ENCODE results near the gene SH3PXD2A. TPM values are rescaled to one million over a fixed set of nuclear protein-coding genes. Genes with fewer than 3 reads are reported as not detected.

The SH3PXD2A gene
- total and polyA plus RNA-seq, 9 of the 15 experiments (the other 6 are each of a cell fraction or from before 2014, with no cell fraction given), result 0.41 to 9.3 (median 2.5) TPM

DNA sequence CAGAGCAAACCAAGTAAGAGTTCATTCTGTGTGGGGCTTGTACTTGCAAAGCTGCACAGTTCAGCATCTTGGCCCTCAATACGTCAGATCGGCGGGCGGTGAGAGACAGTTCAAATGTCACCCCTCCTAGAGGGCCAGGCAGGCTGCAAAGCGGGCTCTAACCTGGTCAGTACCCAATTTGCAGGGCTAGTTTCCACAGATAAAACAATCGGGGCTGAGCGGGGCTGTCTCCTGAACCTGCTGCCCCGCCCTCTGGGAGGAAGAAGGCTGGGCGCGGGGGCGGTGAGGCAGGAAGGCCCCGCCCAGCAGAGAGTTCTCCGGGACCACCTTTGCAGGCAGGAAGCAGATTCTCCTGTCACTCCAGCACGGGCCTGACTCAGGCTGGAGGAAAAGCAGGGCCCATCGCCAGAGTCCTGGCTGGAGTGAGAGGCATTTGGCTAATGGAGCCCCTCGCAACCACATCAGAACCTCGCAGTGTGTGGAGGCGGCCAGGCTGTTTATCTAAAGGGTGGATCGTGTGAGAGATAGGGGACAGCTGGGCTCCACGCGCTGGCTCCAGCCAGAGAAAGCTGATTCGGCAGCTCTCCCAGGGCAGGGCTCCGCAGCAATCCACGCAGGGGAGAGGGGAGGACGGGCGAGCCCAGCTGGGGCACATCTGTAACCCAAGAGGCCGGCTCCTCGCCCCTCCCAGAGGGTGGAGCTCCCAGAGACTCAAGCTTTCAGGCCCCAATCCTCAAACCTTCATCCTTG is 83.1 kb downstream of the SH3PXD2A start:
- no peaks in the 10 kb centered on the region for H3K9me1 ChIP-seq (ENCODE audit: control insufficient read depth, insufficient read depth, low read length)
- WGBS (ENCODE audit: insufficient coverage, low coverage, missing lambda C conversion rate), result 1% methylated on average over 9 of the region's 28 CpGs
- H3K79me2 ChIP-seq (ENCODE audit: control insufficient read depth, insufficient read depth, low read length), result no peaks in the 10 kb centered on the region
- peak overlapping the region; percentile 79 for H2AFZ ChIP-seq (ENCODE audit: low read depth, low read length)
- ChIA-PET POLR2A (interaction anchor here (0.6 to 1.6 kb wide), 4 partner anchors 9 to 92 kb away, joined by 3 to 7 read pairs (median 4); no protein-coding TSS in a partner anchor), CTCF (ENCODE audit: low intra/inter-chr PET ratio) (interaction anchor here (0.6 kb wide), 1 partner anchor 348 kb away, joined by 3 read pairs; no protein-coding TSS in a partner anchor)
- H3K4me2 ChIP-seq (ENCODE audit: insufficient read depth, low read length), result peak overlapping the region; percentile 79
- no peaks in the 10 kb centered on the region for H3K9me3 ChIP-seq (replicated peaks; ENCODE audit: control insufficient read depth, insufficient read depth, low read depth, low read length)
- H4K20me1 ChIP-seq (replicated peaks; ENCODE audit: control insufficient read depth, insufficient read depth, low read length), result no peaks in the 10 kb centered on the region; the same call in 1 of the 2 replicates
- intact Hi-C loops (cut with micrococcal nuclease), result no loop called here
- peak overlapping the region; percentile 31 for H3K4me3 ChIP-seq
- in situ Hi-C loops (cut with MboI), result no loop called here
- ATAC-seq (peak; percentile 95), DNase-seq (ENCODE audit: extremely low read depth in 1 of 4, low spot score in 3 of 4) (peak; percentile 77 to 83 (median 78)), FAIRE-seq (peak; percentile 87)
- peaks cover 0 to 18% of the 10 kb centered on the region in 2 experiments; a peak in 2 of 5 replicates for H3K27me3 ChIP-seq (ENCODE audit: control insufficient read depth in 2 of 2, insufficient read depth in 2 of 2, low read length in 2 of 2)
- peak overlapping the region in 1 of 2 experiments; percentile 84; a peak in 2 of 4 replicates for H3K9ac ChIP-seq (ENCODE audit: insufficient read depth in 1 of 2, low read depth in 2 of 2, low read length in 2 of 2)
- peak overlapping the region; percentile 31; the same call in 2 of the 3 replicates for H3K27ac ChIP-seq (ENCODE audit: extremely low read depth, low read depth, low read length)
- no peaks in the 10 kb centered on the region for H3K36me3 ChIP-seq (ENCODE audit: control insufficient read depth, insufficient read depth, low read length)
- H3K4me1 ChIP-seq (replicated peaks in 1 of 2; ENCODE audit: control insufficient read depth in 2 of 2, insufficient read depth in 2 of 2, low read length in 2 of 2), result peaks cover 3 to 12% of the 10 kb centered on the region in 2 experiments; a peak in 4 of 5 replicates
- BruUV-seq (replicated peaks), result no TSS peak
- TF ChIP-seq ZZZ3 (IDR thresholded peaks at IDR 0.05), result no peak
- no peak for TF ChIP-seq ZNF830 (CRISPR knock-in tag; IDR thresholded peaks at IDR 0.05)
- TF ChIP-seq, protein P1, sequence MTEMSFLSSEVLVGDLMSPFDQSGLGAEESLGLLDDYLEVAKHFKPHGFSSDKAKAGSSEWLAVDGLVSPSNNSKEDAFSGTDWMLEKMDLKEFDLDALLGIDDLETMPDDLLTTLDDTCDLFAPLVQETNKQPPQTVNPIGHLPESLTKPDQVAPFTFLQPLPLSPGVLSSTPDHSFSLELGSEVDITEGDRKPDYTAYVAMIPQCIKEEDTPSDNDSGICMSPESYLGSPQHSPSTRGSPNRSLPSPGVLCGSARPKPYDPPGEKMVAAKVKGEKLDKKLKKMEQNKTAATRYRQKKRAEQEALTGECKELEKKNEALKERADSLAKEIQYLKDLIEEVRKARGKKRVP (CRISPR knock-in tag; IDR thresholded peaks at IDR 0.05), result no peak
- TF ChIP-seq, protein P2, sequence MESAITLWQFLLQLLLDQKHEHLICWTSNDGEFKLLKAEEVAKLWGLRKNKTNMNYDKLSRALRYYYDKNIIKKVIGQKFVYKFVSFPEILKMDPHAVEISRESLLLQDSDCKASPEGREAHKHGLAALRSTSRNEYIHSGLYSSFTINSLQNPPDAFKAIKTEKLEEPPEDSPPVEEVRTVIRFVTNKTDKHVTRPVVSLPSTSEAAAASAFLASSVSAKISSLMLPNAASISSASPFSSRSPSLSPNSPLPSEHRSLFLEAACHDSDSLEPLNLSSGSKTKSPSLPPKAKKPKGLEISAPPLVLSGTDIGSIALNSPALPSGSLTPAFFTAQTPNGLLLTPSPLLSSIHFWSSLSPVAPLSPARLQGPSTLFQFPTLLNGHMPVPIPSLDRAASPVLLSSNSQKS (CRISPR knock-in tag; IDR thresholded peaks at IDR 0.05), result no peak
- TF ChIP-seq SUPT5H (IDR thresholded peaks at IDR 0.05), result no peak
- no peak for TF ChIP-seq NFE2 (IDR thresholded peaks at IDR 0.05; ENCODE audit: low read depth)
- TF ChIP-seq ZNF217 (CRISPR knock-in tag; IDR thresholded peaks at IDR 0.05), result no peak
- TF ChIP-seq HDAC1 (IDR thresholded peaks at IDR 0.05), result peak in 1 of 2 experiments; percentile 71; a peak in 1 of 4 replicates
- no peak for TF ChIP-seq HEY1 (CRISPR knock-in tag; IDR thresholded peaks at IDR 0.05; ENCODE audit: borderline replicate concordance)
- TF ChIP-seq, protein P3, sequence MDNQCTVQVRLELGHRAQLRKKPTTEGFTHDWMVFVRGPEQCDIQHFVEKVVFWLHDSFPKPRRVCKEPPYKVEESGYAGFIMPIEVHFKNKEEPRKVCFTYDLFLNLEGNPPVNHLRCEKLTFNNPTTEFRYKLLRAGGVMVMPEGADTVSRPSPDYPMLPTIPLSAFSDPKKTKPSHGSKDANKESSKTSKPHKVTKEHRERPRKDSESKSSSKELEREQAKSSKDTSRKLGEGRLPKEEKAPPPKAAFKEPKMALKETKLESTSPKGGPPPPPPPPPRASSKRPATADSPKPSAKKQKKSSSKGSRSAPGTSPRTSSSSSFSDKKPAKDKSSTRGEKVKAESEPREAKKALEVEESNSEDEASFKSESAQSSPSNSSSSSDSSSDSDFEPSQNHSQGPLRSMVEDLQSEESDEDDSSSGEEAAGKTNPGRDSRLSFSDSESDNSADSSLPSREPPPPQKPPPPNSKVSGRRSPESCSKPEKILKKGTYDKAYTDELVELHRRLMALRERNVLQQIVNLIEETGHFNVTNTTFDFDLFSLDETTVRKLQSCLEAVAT (IDR thresholded peaks at IDR 0.05), result no peak
- no peak for TF ChIP-seq WHSC1 (IDR thresholded peaks at IDR 0.05; ENCODE audit: low read length)
- TF ChIP-seq ZNF253 (CRISPR knock-in tag; conservative IDR thresholded peaks at IDR 0.05), result no peak
- TF ChIP-seq, protein P4, sequence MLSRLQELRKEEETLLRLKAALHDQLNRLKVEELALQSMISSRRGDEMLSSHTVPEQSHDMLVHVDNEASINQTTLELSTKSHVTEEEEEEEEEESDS (CRISPR knock-in tag; IDR thresholded peaks at IDR 0.05), result no peak
- TF ChIP-seq, protein P5, sequence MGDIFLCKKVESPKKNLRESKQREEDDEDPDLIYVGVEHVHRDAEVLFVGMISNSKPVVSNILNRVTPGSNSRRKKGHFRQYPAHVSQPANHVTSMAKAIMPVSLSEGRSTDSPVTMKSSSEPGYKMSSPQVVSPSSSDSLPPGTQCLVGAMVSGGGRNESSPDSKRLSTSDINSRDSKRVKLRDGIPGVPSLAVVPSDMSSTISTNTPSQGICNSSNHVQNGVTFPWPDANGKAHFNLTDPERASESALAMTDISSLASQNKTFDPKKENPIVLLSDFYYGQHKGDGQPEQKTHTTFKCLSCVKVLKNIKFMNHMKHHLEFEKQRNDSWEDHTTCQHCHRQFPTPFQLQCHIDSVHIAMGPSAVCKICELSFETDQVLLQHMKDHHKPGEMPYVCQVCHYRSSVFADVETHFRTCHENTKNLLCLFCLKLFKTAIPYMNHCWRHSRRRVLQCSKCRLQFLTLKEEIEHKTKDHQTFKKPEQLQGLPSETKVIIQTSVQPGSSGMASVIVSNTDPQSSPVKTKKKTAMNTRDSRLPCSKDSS (IDR thresholded peaks at IDR 0.05; ENCODE audit: low read depth, partially characterized antibody), result no peak
- peak; percentile 50; the same call in 1 of the 2 replicates for TF ChIP-seq SMAD4 (CRISPR knock-in tag; conservative IDR thresholded peaks at IDR 0.05)
- TF ChIP-seq ATF7 (IDR thresholded peaks at IDR 0.05), result peak; percentile 53
- peak; percentile 56 for TF ChIP-seq POLR2A (conservative IDR thresholded peaks at IDR 0.05)

All from K562 (cell line).